D721Med (cell line): ENCODE results near the gene RSL24D1.
A peak's percentile ranks its signal among the peaks of the same experiment; 100 is the strongest.

ENCODE experiments used
- DNase-seq: peaks from one replicate; pipeline ENCODE4 v3.0.0; 2011; ENCODE audit warnings: low spot score; ENCODE audit not compliant: insufficient read length
- FAIRE-seq: peaks from 2 replicates; lab custom pipeline; 2011; peaks lifted over from hg19 to GRCh38; lab: Jason Lieb, UNC
- TF ChIP-seq, protein P1 (sequence below): IDR thresholded peaks from 2 replicates; pipeline ENCODE4 v1.5.1; 2012; ENCODE audit warnings: mild to moderate bottlenecking, control low read depth; ENCODE audit not compliant: insufficient read depth; ENCODE audit errors: missing control alignments

Gene RSL24D1

DNA sequence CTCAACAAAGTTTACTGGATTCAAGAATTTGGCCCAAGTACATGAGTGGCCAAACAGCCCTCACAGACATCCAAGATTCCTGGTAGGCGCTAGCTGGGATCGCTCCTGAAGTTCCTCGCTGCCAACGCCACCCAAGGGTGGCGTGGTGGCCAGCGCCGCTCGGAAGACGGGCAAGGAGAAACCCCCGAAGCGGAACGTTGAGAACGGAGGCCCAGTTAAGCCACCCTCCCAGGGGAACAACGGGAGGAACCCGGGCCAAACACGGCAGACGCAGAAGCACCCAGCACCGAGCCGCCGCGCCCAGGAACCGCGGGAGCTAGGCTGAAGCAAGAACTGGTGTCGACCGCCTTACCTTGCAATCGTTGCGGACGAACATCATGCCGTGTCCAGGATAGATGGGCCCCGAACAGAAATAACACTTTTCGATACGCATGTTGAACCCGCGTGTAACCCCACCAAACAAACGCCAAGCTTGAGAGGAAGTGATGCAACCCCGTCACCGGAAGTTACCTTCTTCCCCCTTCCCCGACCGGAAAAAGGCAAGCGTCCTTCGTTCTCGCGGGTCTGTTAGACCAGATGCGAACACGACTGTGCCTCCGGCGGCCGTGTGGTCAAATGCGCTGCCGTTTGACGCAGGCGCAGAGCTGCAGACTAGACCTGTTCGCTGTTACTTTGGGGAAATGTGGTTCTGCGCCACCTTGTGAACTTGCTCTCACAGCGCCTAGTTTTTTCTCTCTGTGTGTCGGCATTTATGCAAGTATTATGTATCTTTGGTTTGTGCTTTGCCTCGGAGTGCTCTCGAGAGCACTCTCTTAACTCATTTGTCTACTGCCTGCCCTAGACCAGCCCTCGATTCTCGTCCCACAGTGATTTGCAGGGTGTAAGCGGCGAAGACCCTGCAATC, at the start of gene RSL24D1:
Gene RSL24D1, minus strand, starts transcription at position 484 of the 904 bp plus-strand sequence. Its CDS starts 51 bp downstream, at position 433.
- FAIRE-seq = peak; percentile 92
- peak; percentile 52 for DNase-seq

GRCh38 chr15:55245059-55245458, 48.3 kb upstream of the RSL24D1 start:
- no peak for DNase-seq
- no peak for FAIRE-seq
- TF ChIP-seq, protein P1, sequence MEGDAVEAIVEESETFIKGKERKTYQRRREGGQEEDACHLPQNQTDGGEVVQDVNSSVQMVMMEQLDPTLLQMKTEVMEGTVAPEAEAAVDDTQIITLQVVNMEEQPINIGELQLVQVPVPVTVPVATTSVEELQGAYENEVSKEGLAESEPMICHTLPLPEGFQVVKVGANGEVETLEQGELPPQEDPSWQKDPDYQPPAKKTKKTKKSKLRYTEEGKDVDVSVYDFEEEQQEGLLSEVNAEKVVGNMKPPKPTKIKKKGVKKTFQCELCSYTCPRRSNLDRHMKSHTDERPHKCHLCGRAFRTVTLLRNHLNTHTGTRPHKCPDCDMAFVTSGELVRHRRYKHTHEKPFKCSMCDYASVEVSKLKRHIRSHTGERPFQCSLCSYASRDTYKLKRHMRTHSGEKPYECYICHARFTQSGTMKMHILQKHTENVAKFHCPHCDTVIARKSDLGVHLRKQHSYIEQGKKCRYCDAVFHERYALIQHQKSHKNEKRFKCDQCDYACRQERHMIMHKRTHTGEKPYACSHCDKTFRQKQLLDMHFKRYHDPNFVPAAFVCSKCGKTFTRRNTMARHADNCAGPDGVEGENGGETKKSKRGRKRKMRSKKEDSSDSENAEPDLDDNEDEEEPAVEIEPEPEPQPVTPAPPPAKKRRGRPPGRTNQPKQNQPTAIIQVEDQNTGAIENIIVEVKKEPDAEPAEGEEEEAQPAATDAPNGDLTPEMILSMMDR = no peak

More for the DNA sequence above, at the start of gene RSL24D1:
- TF ChIP-seq, protein P1 = peak; percentile 54

DNA sequence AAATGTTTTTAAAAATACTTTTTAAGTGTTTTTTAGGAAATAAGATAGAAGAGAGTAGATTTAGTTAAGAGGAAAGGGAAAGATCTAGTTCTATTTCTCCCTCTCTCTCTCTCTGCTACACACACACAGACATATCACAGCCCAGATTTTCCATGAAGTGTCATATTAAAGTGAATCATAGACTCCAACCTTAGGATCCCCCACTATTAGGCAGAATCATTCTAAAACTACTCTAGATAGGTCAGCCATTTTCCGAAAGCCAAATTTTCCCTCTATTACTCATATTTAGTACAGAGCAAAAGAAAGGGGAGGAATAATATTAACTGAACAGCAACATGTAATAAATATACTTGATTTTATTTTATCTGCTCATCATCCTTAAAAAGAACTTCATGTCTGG, 45.1 kb upstream of the RSL24D1 start:
- TF ChIP-seq, protein P1 = no peak
- DNase-seq (no peak), FAIRE-seq (no peak)

GRCh38 chr15:55241186-55241585, 44.4 kb upstream of the RSL24D1 start:
- TF ChIP-seq, protein P1 = no peak
- DNase-seq = no peak
- no peak for FAIRE-seq

DNA sequence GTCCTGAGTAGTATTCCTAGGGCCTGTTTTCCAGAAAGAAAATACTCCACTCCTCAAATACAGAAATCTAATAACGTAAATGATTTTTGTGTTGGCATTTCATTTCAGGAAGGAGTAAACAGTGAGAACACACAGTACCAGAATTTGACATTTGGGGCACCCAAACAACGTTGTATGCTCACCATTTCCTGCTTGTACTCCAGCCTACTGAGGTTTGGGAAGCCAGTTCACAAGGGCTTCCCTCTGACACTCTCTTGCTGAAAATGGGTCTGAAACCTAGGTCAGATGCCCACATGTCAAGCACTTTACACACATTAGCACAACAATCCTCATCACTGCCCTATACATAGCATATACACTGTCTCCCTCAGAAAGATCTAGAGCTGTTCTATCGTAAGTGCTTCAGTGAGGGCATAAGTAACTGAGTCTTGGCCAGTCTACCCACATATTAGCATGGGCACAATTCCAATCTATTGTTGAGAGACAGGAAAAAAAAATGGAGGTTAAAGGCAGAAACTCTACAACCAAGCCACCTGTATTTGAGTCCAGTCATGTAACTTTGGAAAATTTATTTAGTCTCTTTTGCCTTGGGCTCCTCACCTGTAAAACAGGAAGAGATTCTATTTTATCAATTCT, 43.5 kb upstream of the RSL24D1 start:
- no peak for DNase-seq
- TF ChIP-seq, protein P1 = no peak
- FAIRE-seq = no peak

- no peak for DNase-seq
Observed at GRCh38 chr15:55239440-55240124, 42.8 kb upstream of the RSL24D1 start.

More at GRCh38 chr15:55239440-55240124, 42.8 kb upstream of the RSL24D1 start:
- TF ChIP-seq, protein P1 = no peak
- no peak for FAIRE-seq
